DMS153 treated with DMSO at 0.1 percent for 48 hours (cell line): ENCODE results near the gene SOCS3.
"Not testable (repeated sequence)": the region's sequence is repeated elsewhere in the genome, so short reads cannot be mapped to it uniquely, and the experiment has no call there.

ENCODE experiments used
- DNase-seq: peaks from one replicate; lab custom pipeline; 2025; ENCODE audit not compliant: unreplicated experiment; lab: John Stamatoyannopoulos, UW

Gene SOCS3

DNA sequence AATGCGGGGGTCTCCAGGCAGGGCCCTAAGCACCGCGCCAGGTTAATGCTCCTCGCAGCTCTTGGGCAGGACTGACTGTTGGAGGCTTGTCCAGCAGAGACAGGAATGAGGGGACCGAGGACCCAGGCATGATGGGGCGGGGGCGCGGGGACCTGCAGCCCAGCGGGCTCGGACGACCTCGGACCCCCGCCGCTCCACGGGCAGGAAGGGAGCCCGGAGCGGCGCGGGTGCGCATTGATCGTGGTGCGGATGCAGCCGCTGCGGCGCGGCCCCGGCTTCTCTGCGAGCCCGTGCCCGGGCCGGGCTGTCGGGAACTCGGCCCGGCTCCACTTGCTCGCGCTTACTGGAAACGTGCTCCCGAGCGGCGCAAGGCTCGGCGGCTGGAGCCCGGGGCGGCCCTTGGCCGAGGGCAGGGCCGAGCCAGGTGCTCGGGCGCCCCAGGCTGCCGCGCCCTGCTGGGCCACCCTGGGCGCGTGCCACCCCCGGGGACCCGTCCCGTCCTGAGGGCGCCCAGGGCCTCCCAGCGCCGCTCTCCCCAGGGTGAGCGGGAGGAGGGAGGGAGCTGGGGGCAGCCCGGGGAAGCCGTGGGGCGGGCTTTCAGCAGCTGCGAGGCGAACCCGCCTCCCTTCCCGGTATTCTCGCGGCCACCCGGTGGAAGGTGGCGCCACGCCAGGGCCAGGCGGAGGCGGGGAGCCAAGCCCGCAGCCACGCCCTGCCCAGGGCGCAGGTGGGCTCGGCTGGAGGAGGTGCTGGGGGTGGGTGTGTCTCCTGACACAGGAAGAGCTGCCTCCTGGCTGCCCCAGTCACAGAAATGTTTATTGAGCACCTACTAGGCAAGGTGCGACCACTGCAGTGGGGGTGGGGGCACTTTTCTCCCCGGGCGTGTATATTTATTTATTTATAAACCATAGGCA, 45.9 kb downstream of the SOCS3 start:
- DNase-seq, result peak; percentile 80

DNA sequence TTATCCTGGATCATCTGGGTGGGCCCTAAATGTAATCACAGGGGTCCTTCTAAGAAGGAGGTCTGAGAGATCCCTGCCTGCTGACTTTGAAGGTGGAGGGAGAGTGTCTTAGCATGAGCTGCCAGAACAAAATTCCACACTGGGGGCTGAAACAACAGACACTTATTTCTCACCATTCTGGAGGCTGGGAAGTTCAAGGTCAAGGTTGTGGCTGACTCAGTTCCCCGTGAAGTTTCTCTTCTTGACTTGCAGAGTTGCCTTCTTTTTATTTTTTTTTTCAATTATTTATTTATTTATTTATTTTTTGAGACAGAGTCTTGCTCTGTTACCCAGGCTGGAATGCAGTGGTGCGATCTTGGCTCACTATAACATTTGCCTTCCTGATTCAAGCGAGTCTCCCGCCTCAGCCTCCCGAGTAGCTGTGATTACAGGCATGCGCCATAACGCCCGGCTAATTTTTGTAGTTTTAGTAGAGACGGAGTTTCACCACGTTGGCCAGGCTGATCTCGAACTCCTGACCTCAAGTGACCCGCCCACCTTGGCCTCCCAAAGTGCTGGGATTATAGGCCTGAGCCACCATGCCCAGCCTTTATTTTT, 50.1 kb downstream of the SOCS3 start:
- DNase-seq, result not testable (repeated sequence)

DNA sequence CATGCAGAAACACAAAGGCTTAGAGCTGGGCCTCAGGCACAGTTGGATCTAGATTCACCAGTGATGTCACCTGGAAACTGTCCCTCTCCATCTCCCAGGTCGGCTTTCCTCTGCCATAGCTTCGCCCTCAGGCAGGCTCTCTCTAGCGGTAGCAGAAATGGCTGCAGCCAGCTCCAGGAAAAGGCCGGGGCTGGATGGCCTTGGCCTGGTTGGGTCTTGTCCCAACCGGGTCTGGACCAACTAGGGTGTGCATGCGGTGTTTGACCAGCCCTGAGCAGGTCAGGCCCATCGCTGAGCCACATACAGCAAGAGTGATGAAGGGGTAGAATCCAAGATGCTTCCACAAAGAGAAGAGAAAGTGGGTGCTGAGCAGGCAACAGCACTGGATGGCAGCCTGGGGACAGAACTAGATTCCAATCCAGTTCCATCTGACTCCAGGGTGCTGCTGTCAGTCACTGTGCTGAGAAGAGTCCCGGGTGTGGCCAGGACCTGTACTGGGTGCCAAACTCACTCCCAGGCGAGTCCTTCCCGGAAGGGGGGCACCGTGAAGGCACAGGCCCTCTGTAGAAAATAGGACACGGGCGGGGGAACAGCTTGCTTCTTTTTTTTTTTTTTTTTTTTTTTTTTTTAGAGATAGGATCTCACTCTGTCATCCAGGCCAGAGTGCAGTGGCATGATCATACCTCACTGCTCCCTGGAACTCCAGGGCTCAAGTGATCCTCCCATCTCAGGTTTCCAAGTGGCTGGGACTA, 51.8 kb downstream of the SOCS3 start:
- DNase-seq, result no peak

DNA sequence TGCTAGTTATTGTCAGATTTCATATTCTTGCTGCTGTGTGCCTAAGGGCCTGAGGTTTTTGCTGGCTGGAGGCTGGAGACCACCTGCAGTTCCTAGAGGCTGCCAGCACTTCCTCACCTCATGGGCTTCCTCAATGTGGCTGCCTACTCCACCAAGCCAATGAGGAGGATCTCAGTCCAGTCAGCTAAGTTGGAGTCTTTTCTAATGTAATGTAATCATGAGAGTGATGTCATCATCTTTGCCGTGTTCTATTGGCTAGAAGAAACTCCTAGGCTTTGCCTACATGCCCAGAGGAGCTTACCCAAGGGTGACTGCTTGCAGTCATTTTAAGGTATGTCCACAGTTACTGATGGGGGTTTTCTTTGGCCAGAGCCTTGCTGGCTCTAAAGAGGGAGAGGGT, 53.0 kb downstream of the SOCS3 start:
- no peak for DNase-seq
